Activated T-cell treated with anti-CD3 and anti-CD28 coated beads for 1 hour (primary cell): ENCODE data around the gene TTC9B.

Experiments used
- DNase-seq: peaks from one replicate; pipeline ENCODE4 v3.0.0-alpha.2; 2020; ENCODE audit warnings: low read depth

TTC9B gene

DNA sequence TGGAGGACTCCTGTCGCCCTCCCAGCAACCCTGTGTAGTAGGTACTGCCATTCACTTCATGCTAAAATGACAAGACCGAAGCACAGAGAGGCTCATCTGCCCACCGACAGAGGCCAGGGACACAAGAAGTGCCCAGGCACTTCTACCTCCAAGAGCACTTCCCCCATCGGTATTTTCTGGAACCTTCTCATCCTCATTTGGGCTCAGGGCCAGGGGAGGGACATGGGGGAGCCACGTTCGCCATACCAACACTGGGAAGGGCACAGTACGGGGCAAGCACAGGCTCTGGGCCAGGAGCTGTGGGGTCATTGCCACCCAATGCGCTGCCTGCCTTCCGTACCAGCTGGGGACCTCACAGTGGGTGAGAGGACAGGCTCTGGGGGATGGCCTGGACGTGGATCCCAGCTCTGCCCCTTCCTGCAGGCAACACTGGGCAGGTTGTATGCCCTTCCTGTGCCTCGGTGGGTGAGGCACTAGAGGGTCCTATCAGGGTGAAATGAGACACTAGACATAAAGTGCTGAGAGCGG, 29.6 kb upstream of the TTC9B start:
- no peak for DNase-seq

DNA sequence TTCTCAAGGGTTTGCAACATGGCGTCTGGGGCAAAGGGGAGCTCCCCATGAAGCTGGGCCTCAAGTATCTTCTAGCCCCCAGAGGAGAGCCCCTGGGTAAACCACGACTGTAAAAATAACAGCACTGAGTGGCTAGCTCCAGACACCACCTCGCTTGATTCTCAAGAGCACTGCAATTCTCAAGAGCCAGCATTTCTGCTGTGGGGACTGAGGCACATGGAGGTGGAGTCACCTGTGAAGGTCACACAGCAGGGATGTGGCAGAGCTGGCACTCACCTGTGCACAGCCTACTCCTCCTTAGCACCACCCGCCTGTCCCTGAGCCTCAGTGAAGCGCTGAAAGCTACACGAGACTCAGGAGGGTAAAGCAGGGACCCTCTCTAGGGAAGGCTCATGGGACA, 29.0 kb upstream of the TTC9B start:
- no peak for DNase-seq

DNA sequence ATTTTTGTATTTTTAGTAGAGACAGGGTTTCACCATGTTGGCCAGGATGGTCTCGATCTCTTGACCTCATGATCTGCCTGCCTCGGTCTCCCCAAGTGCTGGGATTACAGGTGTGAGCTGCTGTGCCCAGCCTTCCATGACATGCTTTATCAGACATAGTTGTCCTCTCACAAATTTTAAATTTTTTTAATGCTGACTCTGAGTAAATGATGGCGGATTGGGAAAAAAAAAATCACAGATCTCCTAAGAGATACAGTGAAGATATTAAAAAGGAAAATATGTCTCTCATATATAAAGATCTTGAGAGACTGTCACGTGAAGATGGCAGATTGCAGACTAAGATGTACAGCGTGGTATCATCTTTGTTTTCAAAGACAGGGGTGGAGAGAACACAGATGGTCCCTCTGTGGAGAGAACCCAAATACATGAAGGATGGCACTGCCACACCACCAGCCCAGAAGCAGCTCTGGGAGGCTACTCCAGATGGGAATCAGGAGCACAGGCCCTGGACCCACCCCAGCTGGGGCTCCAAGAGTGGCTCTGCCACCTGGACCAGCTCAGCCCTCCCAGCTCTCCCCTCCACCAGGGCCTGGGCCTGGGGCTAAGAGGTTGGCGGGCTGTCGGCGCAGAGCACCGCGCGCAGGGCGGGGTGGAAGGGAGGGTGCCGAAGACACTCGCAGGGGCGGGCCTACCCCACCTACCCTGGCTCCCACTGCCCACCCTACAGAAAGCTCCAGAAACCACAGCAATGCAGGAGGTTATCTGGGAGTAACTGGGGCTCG, 28.3 kb upstream of the TTC9B start:
- DNase-seq: no peak

DNA sequence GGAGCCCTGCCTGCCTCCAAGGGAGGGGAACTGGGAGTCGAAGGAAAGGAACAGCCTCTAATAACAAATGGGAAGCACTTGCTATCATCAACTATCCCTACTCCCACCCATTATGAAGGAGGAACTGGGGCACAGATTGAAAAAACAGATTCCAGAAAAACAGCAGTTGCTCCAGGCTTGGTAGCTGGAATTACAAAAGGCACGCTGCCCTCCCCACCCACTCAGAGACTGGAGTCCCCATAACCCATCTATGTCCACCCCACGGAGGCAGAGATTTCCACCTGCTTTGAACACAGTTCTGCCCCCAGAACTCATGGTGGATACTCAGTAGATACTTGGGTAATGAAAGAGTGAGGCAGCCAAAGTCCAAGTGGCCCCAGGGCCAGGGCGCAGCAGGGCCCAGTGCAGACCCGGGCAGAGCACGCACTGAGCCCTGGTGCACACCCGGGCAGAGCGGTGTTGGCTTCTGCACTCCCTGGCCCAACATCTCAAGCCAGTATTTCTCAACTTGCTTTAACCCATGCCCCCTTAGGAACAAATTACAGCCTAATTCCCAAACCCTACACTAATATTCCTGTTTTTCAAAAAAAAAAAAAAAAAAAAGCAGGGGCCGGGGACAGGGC, 27.4 kb upstream of the TTC9B start:
- no peak for DNase-seq

DNA sequence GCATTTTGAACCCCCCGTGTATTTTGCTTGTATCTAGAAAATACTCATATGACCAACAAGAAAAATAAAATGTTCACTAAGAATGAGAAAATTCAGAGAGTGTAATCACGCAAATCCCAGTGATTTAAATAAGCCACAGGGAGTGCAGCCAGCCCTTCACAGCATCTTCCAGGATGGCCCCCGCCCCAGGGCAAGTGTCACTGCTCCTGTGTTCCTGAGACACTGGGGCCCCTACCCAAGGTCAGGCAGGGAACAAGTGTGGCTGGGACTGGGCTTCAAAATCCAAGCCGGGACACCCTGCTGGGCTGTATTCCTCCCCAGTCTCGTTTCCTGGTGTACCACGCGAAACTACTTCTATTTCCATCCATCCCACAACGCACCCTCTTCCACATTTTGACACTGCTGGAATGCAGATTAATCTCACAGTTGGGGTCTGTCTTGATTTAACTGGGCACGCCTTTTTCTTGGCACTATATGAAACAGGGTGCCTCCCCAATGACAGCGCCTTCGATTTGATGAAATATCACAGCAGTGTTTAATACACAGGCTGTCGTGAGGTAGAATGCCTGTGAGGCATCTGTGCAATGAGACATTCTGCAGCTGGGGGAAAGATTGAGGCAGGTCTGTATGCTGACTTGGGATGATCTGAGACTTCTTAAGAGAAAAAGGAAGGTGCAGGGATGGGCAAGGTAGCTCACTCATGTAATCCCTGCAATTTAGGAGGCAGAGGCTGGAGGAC, 26.6 kb upstream of the TTC9B start:
- no peak for DNase-seq

DNA sequence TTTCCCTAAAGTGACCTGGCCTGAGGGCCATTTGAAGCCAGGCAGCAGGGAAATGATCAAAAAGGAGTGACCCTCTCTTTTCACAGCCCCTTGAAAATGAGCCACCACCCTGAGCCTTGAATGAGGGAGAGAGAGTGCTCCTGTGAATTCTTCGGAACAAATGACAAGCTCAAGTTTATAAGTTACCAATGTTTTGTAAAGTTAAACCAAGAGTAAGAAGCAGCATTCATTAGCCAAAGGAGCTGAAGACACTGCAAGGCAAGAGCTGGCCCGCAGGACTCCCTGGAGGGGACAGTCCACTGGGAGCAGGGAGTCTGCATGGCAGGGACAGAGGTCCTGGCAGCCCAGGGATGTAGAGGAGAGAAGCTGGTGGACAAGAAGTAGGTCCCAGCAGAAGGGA, 25.0 kb upstream of the TTC9B start:
- no peak for DNase-seq

DNA sequence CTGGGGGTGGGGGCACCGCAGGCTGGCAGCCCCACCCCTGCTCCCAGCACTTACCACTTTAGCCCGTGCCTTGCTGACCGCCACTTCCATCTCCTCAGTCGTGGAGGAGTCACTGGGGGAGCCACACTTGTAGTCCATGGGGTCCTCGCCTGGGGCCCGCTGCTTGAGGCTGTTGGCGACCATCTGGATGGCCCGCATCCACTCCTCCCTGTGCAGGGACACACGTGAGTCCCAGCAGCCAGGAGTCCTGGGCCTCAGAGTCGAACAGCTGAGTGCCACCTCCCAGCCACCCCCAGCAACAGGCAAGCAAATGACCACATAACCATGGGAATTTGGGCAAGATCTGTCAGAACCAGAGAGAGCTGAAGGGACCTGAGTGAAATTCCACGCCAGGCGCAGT, 24.3 kb upstream of the TTC9B start:
- no peak for DNase-seq

DNA sequence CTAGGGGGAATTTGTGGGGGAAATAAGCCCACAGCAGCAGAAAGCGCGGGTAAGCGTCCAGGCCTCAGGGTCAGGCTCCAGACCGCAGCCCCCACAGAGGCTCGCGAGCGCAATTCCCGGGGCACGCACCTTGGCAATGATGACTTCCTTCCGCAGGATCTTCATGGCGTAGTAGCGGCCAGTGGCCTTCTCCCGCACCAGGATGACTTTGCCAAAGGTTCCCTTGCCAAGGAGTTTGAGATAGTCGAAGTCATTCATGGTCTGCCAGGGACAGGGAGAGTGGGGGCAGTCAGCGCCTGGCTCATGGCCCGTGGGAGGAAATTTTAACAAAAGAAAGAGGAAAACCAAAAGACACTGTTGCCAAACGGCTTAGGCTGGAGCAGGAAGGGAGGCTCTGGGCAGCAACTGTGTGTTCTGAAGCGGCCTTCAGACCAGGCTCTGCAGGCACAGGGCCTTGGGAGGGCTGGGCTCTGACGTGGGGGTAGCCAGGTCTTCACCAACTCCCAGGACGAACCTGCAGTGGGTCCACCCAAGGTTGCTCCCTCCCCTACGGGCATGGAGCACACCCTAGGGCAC, 23.7 kb upstream of the TTC9B start:
- DNase-seq: no peak

DNA sequence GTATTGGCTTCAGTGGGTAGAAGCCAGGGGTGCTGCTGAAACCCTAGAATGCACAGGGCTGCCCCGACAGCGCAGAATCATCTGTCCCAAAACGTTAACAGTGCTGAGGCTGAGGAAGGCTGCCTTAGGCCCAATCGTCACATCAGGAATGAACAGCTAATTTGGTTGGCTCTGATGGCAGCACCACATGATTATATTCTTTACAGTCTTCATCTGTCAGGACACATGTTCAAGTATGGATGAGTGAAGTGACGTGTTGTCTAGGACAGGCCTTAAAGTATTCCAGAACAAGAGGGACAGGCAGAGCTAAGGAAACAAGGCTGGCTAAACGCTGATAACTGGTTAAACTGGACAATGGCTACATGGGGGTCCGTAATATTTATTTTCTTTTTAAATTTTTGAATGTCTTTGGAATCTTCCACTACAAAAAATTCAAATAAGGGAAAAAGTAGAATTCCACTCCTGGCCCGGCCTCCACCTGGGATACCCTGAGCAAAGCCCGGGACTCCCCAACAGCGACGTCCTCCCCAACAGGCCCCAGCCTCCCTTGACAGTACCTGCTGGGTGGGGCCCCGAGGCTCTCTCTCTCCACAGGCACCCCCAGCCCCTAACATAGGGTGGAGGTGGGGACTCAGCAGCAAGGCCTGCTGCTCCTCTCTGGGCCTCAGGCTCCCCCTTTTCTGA, 23.1 kb upstream of the TTC9B start:
- DNase-seq: no peak

DNA sequence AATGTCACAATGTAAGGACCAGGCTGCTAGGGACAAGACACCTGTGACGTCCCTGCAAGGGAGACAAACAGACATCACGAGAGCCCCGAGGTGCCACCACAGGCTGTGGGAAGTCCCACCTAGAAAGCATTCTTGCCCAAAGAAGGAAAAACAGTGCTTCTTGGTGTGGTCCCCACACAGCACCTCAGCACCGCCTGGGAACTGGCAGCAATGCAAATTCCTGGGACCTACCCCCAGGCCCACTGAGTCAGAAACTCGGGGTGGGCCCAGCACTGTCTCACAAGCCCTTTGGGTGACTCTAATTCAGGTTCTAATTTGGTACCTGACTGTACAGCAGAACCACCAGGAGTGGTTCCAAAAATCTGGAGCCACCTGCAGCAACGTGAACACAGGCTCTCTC, 22.1 kb upstream of the TTC9B start:
- no peak for DNase-seq

DNA sequence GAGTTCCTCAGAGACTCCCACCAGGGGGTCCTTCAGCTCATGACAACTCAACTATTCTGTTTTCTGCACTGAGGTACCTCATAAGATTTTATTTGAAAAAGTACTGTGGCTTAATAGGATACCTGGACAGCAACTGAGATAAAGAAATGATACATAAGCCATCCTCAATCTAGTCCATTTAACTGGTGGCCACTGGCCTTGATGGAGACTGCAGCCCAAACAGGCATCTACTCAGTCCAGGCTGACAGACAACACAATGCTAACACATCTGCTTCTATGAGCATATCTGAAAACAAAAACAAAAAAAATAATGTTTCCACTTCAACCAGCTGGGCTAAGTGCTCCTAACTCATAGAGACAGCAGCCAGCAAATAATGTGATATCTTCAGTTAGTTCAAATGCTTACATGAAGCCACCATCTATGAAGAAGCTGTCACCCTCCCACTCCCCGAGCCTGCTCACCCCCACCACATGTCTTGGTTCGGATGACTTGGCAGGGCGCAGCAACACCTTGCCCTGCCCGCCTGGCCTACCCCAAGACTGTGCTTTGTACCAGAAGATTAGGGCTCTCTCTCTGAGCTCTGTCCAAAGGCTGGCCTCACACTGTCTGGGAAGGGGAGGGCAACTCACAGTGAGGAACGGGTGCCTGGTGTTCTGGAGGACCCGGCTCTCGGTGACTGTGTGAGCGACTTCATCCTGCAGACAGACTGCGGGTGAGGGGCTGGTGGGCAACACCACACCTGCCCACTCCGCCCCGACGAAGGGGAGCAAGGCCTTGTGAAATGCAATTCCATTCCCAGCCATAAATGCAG, 21.4 kb upstream of the TTC9B start:
- DNase-seq: no peak

DNA sequence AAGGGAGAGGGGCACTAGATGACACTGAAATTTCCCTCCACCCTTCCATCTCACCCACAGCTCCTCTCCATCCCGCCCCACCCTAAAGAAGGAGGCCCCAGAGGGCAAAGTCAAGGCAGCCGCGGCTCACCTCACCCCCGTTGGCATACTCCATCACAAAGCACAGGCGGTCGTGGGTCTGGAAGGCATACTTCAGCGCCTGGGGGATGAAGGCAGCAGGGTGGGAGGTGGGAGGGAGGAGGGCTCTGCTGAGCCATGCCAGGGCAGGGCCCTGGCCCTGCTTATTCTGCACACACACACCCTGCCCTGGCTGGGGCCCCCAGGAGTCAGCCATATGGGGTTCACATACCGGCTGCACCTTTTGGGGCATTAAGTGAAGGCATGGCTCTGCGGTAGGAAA, 20.6 kb upstream of the TTC9B start:
- no peak for DNase-seq

DNA sequence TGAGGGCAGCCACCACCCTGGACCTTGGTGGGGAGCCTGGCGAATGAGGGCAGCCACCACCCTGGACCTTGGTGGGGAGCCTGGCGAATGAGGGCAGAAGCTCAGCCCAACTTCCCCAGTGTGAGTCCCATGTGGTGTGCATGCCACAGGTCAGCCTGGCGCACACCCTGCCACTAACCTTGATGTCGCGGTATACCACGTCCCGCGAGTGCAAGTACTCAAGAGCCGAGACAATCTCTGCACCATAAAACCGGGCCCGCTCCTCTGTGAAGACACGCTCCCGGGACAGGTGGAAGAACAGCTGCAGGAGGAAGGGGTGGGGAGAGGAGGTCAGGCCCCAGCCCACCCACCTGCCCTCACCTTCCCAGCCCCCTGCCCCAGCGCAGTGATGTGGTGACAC, 19.6 kb upstream of the TTC9B start:
- no peak for DNase-seq

DNA sequence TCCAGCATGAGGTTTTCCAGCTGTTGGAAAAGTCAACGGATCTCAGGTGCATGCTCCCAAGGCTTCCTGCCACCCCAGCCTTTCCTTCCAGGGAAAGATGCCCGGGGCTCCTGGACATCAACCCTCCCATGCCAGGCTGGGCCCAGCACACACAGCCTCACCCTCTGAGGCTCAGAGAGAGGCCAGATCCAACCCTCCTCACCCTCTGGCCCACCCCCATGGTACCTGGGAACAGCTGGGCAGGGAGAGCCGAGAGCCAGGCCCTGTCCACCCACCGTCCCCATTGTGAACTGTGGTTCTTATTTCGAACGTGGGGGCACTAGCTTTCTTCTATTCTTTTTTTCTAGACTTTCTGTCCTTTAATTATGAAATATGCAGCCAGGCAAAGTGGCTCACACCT, 18.2 kb upstream of the TTC9B start:
- no peak for DNase-seq

DNA sequence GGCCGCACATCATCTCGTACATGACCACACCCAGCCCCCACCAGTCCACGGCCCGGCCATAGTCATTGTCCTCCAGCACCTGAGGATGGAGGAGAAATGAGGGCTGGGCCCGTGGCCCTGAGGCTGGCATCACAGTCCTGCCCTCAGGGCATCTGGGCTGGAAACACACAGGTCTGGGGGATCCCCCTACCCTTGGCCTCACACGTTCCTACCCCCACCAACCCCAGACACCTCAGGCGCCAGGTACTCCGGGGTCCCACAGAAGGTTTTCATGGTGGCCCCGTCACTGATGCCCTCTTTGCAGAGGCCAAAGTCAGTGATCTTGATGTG, 17.8 kb upstream of the TTC9B start:
- no peak for DNase-seq

DNA sequence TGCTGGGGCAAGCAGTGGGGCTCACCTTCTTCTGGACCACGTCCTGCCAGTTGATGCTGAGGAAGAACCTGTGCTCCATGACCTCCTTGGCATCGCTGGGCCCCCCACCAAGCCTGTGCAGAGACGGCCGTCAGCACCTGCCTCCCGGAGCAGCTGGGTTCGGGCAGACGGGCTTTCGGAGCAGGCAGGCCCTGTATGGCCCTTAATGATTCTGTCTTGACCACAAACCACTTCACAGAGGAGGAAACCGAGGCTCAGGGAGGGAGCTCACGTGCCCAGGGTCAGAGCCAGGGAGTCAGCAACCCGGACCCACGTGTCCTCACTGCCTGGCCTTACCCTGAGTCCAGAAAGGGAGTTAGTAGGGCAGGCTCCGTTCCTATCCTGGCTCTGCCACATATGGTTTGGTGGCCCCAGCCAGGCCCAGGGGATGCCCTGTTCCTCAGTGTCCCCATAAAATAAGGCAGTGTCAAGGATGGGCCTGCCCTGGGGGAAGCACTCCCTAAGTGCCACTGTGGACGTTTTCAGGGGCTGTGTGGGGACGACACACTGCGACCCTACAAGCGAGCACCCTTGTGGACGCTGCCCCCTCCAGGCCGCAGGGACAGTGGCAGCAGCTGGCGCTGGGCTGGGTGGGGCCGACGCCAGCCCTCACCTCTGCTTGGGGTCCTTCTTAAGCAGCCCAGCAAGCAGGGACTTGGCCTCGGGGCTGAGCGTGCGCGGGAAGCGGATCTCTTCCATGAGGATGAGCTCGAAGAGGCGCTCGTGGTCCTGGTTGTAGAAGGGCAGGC, 17.2 kb upstream of the TTC9B start:
- no peak for DNase-seq

DNA sequence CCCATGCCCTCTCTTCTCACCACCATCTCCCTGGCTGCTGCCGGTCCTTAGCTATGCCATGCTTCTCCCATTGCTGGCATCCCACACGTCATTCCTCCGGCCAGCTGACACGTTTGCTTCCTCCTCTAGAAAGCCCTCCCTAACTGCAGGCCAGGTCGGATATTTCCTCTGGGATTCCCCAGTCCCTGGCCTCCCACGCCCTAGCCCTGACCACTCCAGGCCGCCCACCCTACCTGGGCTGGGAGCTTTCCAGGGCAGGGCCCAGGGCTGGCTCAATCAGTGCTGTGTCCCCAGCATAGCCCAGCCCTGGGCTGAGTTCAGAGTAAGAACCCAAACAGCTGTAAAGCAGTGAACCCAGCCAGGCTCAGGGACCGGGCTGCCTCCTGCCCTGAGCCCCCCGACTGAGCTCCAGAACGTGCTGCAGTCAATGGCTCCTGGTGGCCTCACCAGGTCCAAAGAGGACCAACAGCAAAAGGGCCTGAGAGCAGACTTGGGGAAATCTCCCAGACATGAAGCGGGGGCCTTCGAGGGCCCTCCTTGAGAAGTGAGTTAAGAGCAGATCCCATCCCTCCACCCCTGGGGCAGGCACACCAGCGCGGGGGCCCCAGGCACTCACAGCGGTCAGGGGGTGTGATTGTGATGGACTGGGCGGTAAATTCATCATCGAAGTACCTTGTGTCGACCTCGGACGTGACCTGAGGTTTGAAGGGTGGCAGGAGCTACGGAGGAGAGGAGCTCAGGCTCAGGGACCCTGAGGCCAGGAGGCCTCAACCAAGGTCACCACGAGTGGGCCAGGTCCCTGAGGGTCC, 16.4 kb upstream of the TTC9B start:
- no peak for DNase-seq

DNA sequence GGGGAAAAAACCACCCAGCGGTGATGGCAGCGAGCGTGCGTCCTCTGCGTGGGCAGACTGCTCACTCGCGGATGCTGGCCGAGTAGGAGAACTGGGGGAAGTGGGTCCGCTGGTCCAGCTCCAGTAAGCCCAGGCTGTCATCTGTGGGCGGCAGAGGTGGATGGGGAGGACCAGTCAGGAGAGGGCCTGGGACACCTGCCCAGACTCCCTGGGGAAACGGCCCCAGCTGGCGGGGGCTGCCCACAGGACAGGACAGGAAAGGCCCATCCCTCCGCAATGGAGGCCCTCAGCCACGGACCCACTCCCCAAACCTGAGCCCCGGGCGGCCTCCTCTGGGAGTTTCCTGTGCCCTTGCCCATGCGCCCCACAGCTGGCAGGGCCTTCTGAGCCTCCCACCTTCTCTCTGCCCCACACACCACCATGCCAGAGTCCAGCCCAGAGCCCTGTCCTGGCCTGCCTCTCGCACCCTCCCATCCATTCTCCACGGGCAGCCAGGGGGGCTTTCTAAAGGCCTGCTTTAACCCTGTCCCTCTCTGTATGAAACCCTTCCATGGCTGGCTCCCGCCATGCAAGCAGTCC, 15.7 kb upstream of the TTC9B start:
- DNase-seq: no peak
